GM12878 (cell line): Measurements from ENCODE around the gene ABR. TPM values are rescaled to one million over a fixed set of nuclear protein-coding genes. Genes with fewer than 3 reads are reported as not detected.

ENCODE experiments used
- ATAC-seq: fragments of 200-7000 bp; cut with Tn5 transposase; 3 replicates; pipeline ENCODE4 v1.9.1; 2020; ENCODE audit warnings: mild to moderate bottlenecking, moderate library complexity
- BruUV-seq: library from RNA; stranded (reverse); fragments of 400-500 nt; replicated peaks from 2 replicates; lab custom pipeline; 2021; lab: Mats Ljungman, UMichigan
- CTCF ChIA-PET: fragments of 300-600 bp; sonication (Branson Sonifier 250); formaldehyde crosslinking; extraction: SDS; loops from one replicate; lab custom pipeline; 2021; ENCODE audit warnings: inconsistent platforms; lab: Yijun Ruan, JAX
- POLR2A ChIA-PET: fragments of 350-600 bp; formaldehyde crosslinking; extraction: SDS; loops from one replicate; lab custom pipeline; 2021; ENCODE audit warnings: inconsistent platforms; lab: Charles Lee
- RAD21 ChIA-PET: fragments of 300-600 bp; sonication (Branson Sonifier 250); formaldehyde crosslinking; loops from one replicate; lab custom pipeline; 2023; ENCODE audit warnings: antibody characterized with exemption; ENCODE audit not compliant: unreplicated experiment; lab: Charles Lee
- SMC1A ChIA-PET: fragments of 300-600 bp; sonication (Branson Sonifier 250); formaldehyde crosslinking; loops from one replicate; lab custom pipeline; 2023; ENCODE audit not compliant: unreplicated experiment, uncharacterized antibody; lab: Charles Lee
- DNase-seq: peaks from one replicate; pipeline ENCODE4 v3.0.0-alpha.2; 2011; ENCODE audit warnings: low read depth, low spot score
- FAIRE-seq: peaks from 3 replicates; lab custom pipeline; 2011; peaks lifted over from hg19 to GRCh38; lab: Jason Lieb, UNC
- H2AFZ ChIP-seq: 2 replicates; pipeline ENCODE4 v1.6.0; 2011; ENCODE audit warnings: low read depth, low read length, control low read depth; ENCODE audit not compliant: control insufficient read depth
- H3K27ac ChIP-seq: 2 replicates; pipeline ENCODE4 v1.5.1; 2011; ENCODE audit warnings: control low read depth; ENCODE audit not compliant: control insufficient read depth, insufficient read depth
- H3K27me3 ChIP-seq, 2 experiments: replicated peaks in 1 of 2; 2 replicates each; pipeline versions ENCODE4 v1.6.0 to v1.6.1; 2011; ENCODE audit warnings: low read length in 1 of 2; ENCODE audit not compliant: control insufficient read depth in 2 of 2, insufficient read depth in 2 of 2
- H3K36me3 ChIP-seq, 2 experiments: 2 replicates each; pipeline ENCODE4 v1.5.1; 2011; ENCODE audit warnings: low read length in 1 of 2; ENCODE audit not compliant: control insufficient read depth in 2 of 2, insufficient read depth in 2 of 2
- H3K4me1 ChIP-seq: 2 replicates; pipeline ENCODE4 v1.6.1; 2011; ENCODE audit warnings: mild to moderate bottlenecking, low read length, moderate library complexity, mixed read lengths; ENCODE audit not compliant: control insufficient read depth, insufficient read depth
- H3K4me2 ChIP-seq: 2 replicates; pipeline ENCODE4 v1.6.0; 2011; ENCODE audit warnings: control low read depth; ENCODE audit not compliant: control insufficient read depth, insufficient read depth
- H3K4me3 ChIP-seq: fragments of 200-600 bp; sonication (generic); 2 replicates; pipeline ENCODE4 v1.5.1; 2016
- H3K79me2 ChIP-seq: 2 replicates; pipeline ENCODE4 v1.6.0; 2011; ENCODE audit warnings: low read length; ENCODE audit not compliant: control insufficient read depth, insufficient read depth
- H3K9ac ChIP-seq: 2 replicates; pipeline ENCODE4 v1.8.0; 2011; ENCODE audit warnings: low read length, control low read depth, mixed read lengths; ENCODE audit not compliant: control insufficient read depth, insufficient read depth
- H3K9me3 ChIP-seq: replicated peaks from 3 replicates; pipeline ENCODE4 v1.5.1; 2011; ENCODE audit warnings: mild to moderate bottlenecking, low read length; ENCODE audit not compliant: control insufficient read depth, insufficient read depth
- H4K20me1 ChIP-seq: 2 replicates; pipeline ENCODE4 v1.6.0; 2011; ENCODE audit not compliant: control insufficient read depth, insufficient read depth
- BRCA1 ChIP-seq: IDR thresholded peaks from 2 replicates; pipeline ENCODE4 v1.6.1; 2011; ENCODE audit warnings: low read depth, low read length, improper control_type of control experiment
- CHD1 ChIP-seq: IDR thresholded peaks from 2 replicates; pipeline ENCODE4 v1.6.1; 2012; ENCODE audit warnings: low read depth, low read length, improper control_type of control experiment
- EZH2 ChIP-seq: IDR thresholded peaks from 2 replicates; pipeline ENCODE4 v1.6.1; 2012; ENCODE audit warnings: low read depth, mild to moderate bottlenecking, control low read depth, inconsistent platforms, low read length, borderline replicate concordance; ENCODE audit not compliant: control insufficient read depth
- GATAD2B ChIP-seq: fragments of 450-650 bp; conservative IDR thresholded peaks from 2 replicates; pipeline ENCODE4 v1.6.1; 2017; ENCODE audit warnings: low read depth, mild to moderate bottlenecking, moderate library complexity
- HDGF ChIP-seq: fragments of 450-650 bp; IDR thresholded peaks from 2 replicates; pipeline ENCODE4 v1.6.1; 2016; ENCODE audit warnings: antibody characterized with exemption
- IRF4 ChIP-seq: IDR thresholded peaks from 2 replicates; pipeline ENCODE4 v1.6.1; 2011; ENCODE audit warnings: low read depth, low read length
- JUND ChIP-seq: IDR thresholded peaks from 2 replicates; pipeline ENCODE4 v1.6.1; 2012; ENCODE audit warnings: low read depth, mild to moderate bottlenecking, low read length, improper control_type of control experiment, moderate library complexity
- LARP7 ChIP-seq: fragments of 450-650 bp; IDR thresholded peaks from 2 replicates; pipeline ENCODE4 v1.6.1; 2017; ENCODE audit warnings: mild to moderate bottlenecking
- MTA3 ChIP-seq: IDR thresholded peaks from 2 replicates; pipeline ENCODE4 v1.6.1; 2012; ENCODE audit warnings: low read length, inconsistent platforms, borderline replicate concordance
- MYB ChIP-seq: fragments of 150-350 bp; IDR thresholded peaks from 2 replicates; pipeline ENCODE4 v1.6.1; 2014; ENCODE audit warnings: mild to moderate bottlenecking, low read depth, low read length, borderline replicate concordance
- NFXL1 ChIP-seq: fragments of 450-650 bp; IDR thresholded peaks from 2 replicates; pipeline ENCODE4 v1.6.1; 2017; ENCODE audit warnings: antibody characterized with exemption, mild to moderate bottlenecking, borderline replicate concordance
- NR2C2 ChIP-seq: IDR thresholded peaks from 2 replicates; pipeline ENCODE4 v1.6.1; 2011; ENCODE audit warnings: borderline replicate concordance, low read depth; ENCODE audit not compliant: control insufficient read depth, insufficient read length
- NR2F1 ChIP-seq: fragments of 450-650 bp; conservative IDR thresholded peaks from 2 replicates; pipeline ENCODE4 v1.6.1; 2017; ENCODE audit warnings: mild to moderate bottlenecking
- POLR2AphosphoS5 ChIP-seq: IDR thresholded peaks from 2 replicates; pipeline ENCODE4 v1.6.1; 2011; ENCODE audit warnings: mild to moderate bottlenecking, low read length, inconsistent platforms
- POU2F2 ChIP-seq: IDR thresholded peaks from 3 replicates; pipeline ENCODE4 v1.6.1; 2011; ENCODE audit warnings: low read depth, mild to moderate bottlenecking, low read length, borderline replicate concordance
- SIN3A ChIP-seq: IDR thresholded peaks from 2 replicates; pipeline ENCODE4 v1.6.1; 2012; ENCODE audit warnings: low read depth, low read length, improper control_type of control experiment
- SP1 ChIP-seq: IDR thresholded peaks from one replicate; pipeline ENCODE4 v1.6.1; 2011; ENCODE audit warnings: low read depth, low read length
- SPI1 ChIP-seq: IDR thresholded peaks from 2 replicates; pipeline ENCODE4 v1.6.1; 2011; ENCODE audit warnings: low read depth, mild to moderate bottlenecking, low read length, moderate library complexity, borderline replicate concordance; ENCODE audit not compliant: insufficient read depth
- SREBF1 ChIP-seq: IDR thresholded peaks from 2 replicates; pipeline ENCODE4 v1.6.1; 2012; ENCODE audit warnings: mild to moderate bottlenecking, low read length
- SREBF2 ChIP-seq: IDR thresholded peaks from 2 replicates; pipeline ENCODE4 v1.6.1; 2012; ENCODE audit warnings: mild to moderate bottlenecking, low read length
- TCF12 ChIP-seq: IDR thresholded peaks from 2 replicates; pipeline ENCODE4 v1.6.1; 2011; ENCODE audit warnings: low read depth, mild to moderate bottlenecking, low read length
- TCF3 ChIP-seq: IDR thresholded peaks from 2 replicates; pipeline ENCODE4 v1.6.1; 2012; ENCODE audit warnings: low read depth, mild to moderate bottlenecking, low read length, borderline replicate concordance; ENCODE audit not compliant: insufficient read depth
- YBX1 ChIP-seq: fragments of 450-650 bp; IDR thresholded peaks from 2 replicates; pipeline ENCODE4 v1.6.1; 2016; ENCODE audit warnings: antibody characterized with exemption
- ZSCAN29 ChIP-seq: fragments of 450-650 bp; IDR thresholded peaks from 2 replicates; pipeline ENCODE4 v1.6.1; 2017; ENCODE audit warnings: mild to moderate bottlenecking, moderate library complexity
- WGBS: methylation state at CpG from one replicate; pipeline ENCODE4 v1.1.6; 2016; ENCODE audit warnings: low lambda C conversion rate; ENCODE audit not compliant: insufficient replicate concordance, insufficient coverage; ENCODE audit errors: missing lambda C conversion rate; 5-methylcytosine and 5-hydroxymethylcytosine counted together
- in situ Hi-C: fragments of 300-500 bp; cut with MboI; formaldehyde crosslinking; loops from 9 replicates; pipeline ENCODE4 v1.14.3; 2018; ENCODE audit warnings: mixed read lengths
- intact Hi-C: fragments of 100-400 bp; cut with micrococcal nuclease; formaldehyde crosslinking; loops from one replicate; pipeline ENCODE4 v1.14.2; 2022; ENCODE audit not compliant: unreplicated experiment
- polyA plus RNA-seq, 11 experiments: library from polyadenylated mRNA; depleted of rRNA in 4 of 11; unstranded in 6 of 11; stranded (reverse) in 5 of 11; fragments of >200 nt; fragmentation: Nextera tagmentation in 4 of 11; fragmentation: Illumina TruSeq in 1 of 11; extraction: Ambion mirVana in 4 of 11; extraction: Trizol in 1 of 11; gene quantifications; 1 replicate in 1 of 11; 2 replicates in 10 of 11; pipeline versions ENCODE4 v1.2.1 to v1.2.3, GENCODE V29; 2011 to 2016; ENCODE audit warnings: inconsistent platforms in 2 of 11, missing spikeins in 2 of 11, low read depth in 1 of 11
- total RNA-seq, 4 experiments: library from RNA; depleted of rRNA in 3 of 4; stranded (reverse); fragments of >200 nt in 3 of 4; fragmentation: Illumina TruSeq in 1 of 4; extraction: Trizol in 1 of 4; gene quantifications; 2 replicates each; pipeline versions ENCODE4 v1.2.1 to v1.2.3, GENCODE V29; 2013 to 2021
- TF ChIP-seq, protein P1 (sequence below): IDR thresholded peaks from 2 replicates; pipeline ENCODE4 v1.6.1; 2011; ENCODE audit warnings: borderline replicate concordance, low read depth, mild to moderate bottlenecking, moderate library complexity, mixed read lengths, low read length; ENCODE audit not compliant: insufficient read depth; ENCODE audit errors: extremely low read length

ABR gene
- total and polyA plus RNA-seq, 10 of the 15 experiments (the other 5 are each of a cell fraction or from before 2014, with no cell fraction given): 1.4 to 112 (median 30.0) TPM

DNA sequence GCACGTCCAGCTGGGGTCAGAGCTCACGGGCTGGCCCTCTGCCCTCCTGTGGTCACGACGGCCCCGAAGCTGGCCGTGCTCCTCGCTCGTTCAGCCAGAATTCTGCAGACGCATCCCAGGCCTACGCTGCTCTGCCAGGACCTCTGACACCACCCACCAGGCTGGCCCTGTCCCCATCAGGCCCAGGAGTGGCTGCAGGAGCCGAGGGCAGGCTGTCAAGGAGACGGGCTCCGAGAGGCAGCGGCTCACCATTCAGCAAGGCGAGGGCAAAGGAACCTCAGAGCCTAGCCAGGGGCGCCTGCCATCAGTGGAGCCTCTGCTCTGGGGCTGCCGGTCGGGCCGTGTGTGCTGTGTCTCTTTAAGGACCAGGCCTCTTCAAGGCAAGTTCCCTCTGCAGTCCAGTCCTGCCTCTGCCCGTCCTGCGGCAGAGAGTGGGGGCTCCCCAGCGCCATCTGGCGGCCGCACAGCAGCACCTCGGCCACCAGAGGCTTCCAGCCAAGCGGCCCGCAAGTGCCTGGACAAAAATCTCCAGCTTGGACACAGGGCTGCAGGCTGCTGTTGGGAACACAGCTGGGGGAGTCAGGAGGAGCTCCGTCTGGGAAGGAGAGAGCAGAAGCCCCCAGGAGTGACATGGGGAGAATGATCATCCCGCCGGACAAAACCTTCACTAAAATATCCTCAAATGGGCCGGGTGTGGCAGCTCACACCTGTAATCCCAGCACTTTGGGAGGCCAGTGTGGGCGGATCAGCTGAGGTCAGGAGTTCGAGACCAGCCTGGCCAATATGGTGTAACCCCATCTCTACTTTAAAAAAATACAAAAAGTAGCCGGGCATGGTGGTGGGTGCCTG is 7.4 kb upstream of the ABR start:
- WGBS: 43% methylated on average over 34 of the region's 34 CpGs
- Histone ChIP-seq H3K36me3 (no peaks in the 10 kb centered on the region; a peak in 1 of 4 replicates), H3K9ac (no peak overlapping the region), H3K79me2 (peaks cover 32% of the 10 kb centered on the region), H3K9me3 (no peaks in the 10 kb centered on the region), H3K27ac (no peak overlapping the region), H2AFZ (no peak overlapping the region), H3K4me2 (peak overlapping the region; percentile 39; the same call in 1 of the 2 replicates), H4K20me1 (peaks cover 4% of the 10 kb centered on the region), H3K4me1 (peaks cover 56% of the 10 kb centered on the region), H3K4me3 (no peak overlapping the region), H3K27me3 (no peaks in the 10 kb centered on the region)
- intact Hi-C loops: loop anchor here (1.0 kb wide), 1 partner anchor 64 kb away; no protein-coding TSS in a partner anchor
- in situ Hi-C loops: no loop called here
- FAIRE-seq (no peak), DNase-seq (no peak), ATAC-seq (peak; percentile 78)
- SMC1A ChIA-PET: interaction anchor here (0.6 to 4.5 kb wide), 15 partner anchors 9 to 146 kb away, joined by 3 to 20 read pairs (median 5); no protein-coding TSS in a partner anchor
- CTCF ChIA-PET: interaction anchor here (0.6 to 9.2 kb wide), 22 partner anchors 9 to 452 kb away, joined by 3 to 138 read pairs (median 5); no protein-coding TSS in a partner anchor
- no TSS peak for BruUV-seq
- RAD21 ChIA-PET: interaction anchor here (0.8 to 5.5 kb wide), 7 partner anchors 22 to 76 kb away, joined by 3 to 24 read pairs (median 5); no protein-coding TSS in a partner anchor
- POLR2A ChIA-PET: interaction anchor here (0.6 kb wide), 1 partner anchor 9 kb away, joined by 3 read pairs; no protein-coding TSS in a partner anchor
- TF ChIP-seq LARP7 (peak; percentile 60; the same call in 1 of the 2 replicates), GATAD2B (no peak), SREBF2 (no peak), POU2F2 (peak; percentile 25; the same call in 1 of the 3 replicates), YBX1 (no peak), SREBF1 (no peak), BRCA1 (no peak), SIN3A (no peak), POLR2AphosphoS5 (no peak), TCF12 (0 out of 2 replicates have a peak, but pooled peaks have one; percentile 25), SPI1 (no peak), IRF4 (no peak), SP1 (no peak), HDGF (peak; percentile 68), CHD1 (no peak), NFXL1 (no peak), MYB (no peak), ZSCAN29 (no peak), NR2C2 (no peak), JUND (no peak), EZH2 (no peak), NR2F1 (no peak), MTA3 (no peak), TCF3 (no peak)
- TF ChIP-seq, protein P1, sequence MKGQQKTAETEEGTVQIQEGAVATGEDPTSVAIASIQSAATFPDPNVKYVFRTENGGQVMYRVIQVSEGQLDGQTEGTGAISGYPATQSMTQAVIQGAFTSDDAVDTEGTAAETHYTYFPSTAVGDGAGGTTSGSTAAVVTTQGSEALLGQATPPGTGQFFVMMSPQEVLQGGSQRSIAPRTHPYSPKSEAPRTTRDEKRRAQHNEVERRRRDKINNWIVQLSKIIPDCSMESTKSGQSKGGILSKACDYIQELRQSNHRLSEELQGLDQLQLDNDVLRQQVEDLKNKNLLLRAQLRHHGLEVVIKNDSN: no peak
